CD4-positive, alpha-beta T cell (primary cell): Measurements from ENCODE around the gene SLC35G2. TPM values are rescaled to one million over a fixed set of nuclear protein-coding genes. Genes with fewer than 3 reads are reported as not detected.
A peak's percentile ranks its signal among the peaks of the same experiment; 100 is the strongest.

ENCODE experiments used
- ATAC-seq: fragments of 200-7000 bp; cut with Tn5 transposase; one replicate; pipeline ENCODE4 v1.10.0; 2022; ENCODE audit warnings: mild to moderate bottlenecking; ENCODE audit not compliant: poor library complexity
- CTCF ChIA-PET: fragments of 350-600 bp; sonication (Branson Sonifier 250); formaldehyde crosslinking; loops from one replicate; lab custom pipeline; 2021; ENCODE audit warnings: antibody characterized with exemption, inconsistent platforms; lab: Charles Lee
- POLR2A ChIA-PET: fragments of 350-600 bp; sonication (Branson Sonifier 250); formaldehyde crosslinking; loops from one replicate; lab custom pipeline; 2021; ENCODE audit warnings: antibody characterized with exemption, inconsistent platforms; lab: Charles Lee
- DNase-seq, 14 experiments: peaks; one replicate each; pipeline ENCODE4 v3.0.0-alpha.2; 2013 to 2020; ENCODE audit warnings: mixed read lengths in 2 of 14
- H3K27ac ChIP-seq, 2 donors: one replicate each; pipeline versions ENCODE4 v1.5.1 to v1.7.0; 2013; ENCODE audit warnings: low read length in 2 of 2, low read depth in 1 of 2, mild to moderate bottlenecking in 1 of 2
- H3K27me3 ChIP-seq, 2 experiments: 1 replicate in 1 of 2; 2 replicates in 1 of 2; pipeline versions ENCODE4 v1.6.1 to v1.7.0; 2013; ENCODE audit warnings: low read length in 2 of 2, control low read depth in 1 of 2, mild to moderate bottlenecking in 1 of 2, moderate library complexity in 1 of 2; ENCODE audit not compliant: insufficient read depth in 2 of 2, control insufficient read depth in 1 of 2
- H3K36me3 ChIP-seq: one replicate; pipeline ENCODE4 v1.6.1; 2013; ENCODE audit warnings: low read length, control low read depth; ENCODE audit not compliant: insufficient read depth
- H3K4me1 ChIP-seq: one replicate; pipeline ENCODE4 v1.6.1; 2013; ENCODE audit warnings: low read length, control low read depth; ENCODE audit not compliant: insufficient read depth
- H3K4me3 ChIP-seq: one replicate; pipeline ENCODE4 v1.5.1; 2013; ENCODE audit warnings: mild to moderate bottlenecking, low read length, moderate library complexity
- H3K9me3 ChIP-seq, 2 experiments: 1 replicate in 1 of 2; 2 replicates in 1 of 2; pipeline versions ENCODE4 v1.6.1 to v1.7.0; 2013; ENCODE audit warnings: low read length in 2 of 2, mild to moderate bottlenecking in 2 of 2, control low read depth in 1 of 2, moderate library complexity in 1 of 2; ENCODE audit not compliant: control insufficient read depth in 1 of 2, insufficient read depth in 1 of 2
- H3K27ac Mint-ChIP-seq: one replicate; pipeline ENCODE4 v1.8.0; 2020; ENCODE audit warnings: mixed read lengths
- H3K27me3 Mint-ChIP-seq: one replicate; pipeline ENCODE4 v1.8.0; 2021; ENCODE audit warnings: mixed read lengths
- H3K36me3 Mint-ChIP-seq: one replicate; pipeline ENCODE4 v1.8.0; 2021; ENCODE audit warnings: low read depth, mixed read lengths
- H3K4me1 Mint-ChIP-seq: one replicate; pipeline ENCODE4 v1.8.0; 2021; ENCODE audit warnings: low read depth, mixed read lengths
- H3K4me3 Mint-ChIP-seq: one replicate; pipeline ENCODE4 v1.8.0; 2020; ENCODE audit warnings: mild to moderate bottlenecking, mixed read lengths
- H3K9me3 Mint-ChIP-seq: one replicate; pipeline ENCODE4 v1.8.0; 2020; ENCODE audit warnings: mixed read lengths
- CTCF ChIP-seq: fragments of 200-600 bp; IDR thresholded peaks from one replicate; pipeline ENCODE4 v1.8.0; 2022; ENCODE audit warnings: antibody characterized with exemption, mild to moderate bottlenecking
- intact Hi-C, 2 experiments: fragments of 100-400 bp; cut with DNase I in 1 of 2; cut with micrococcal nuclease in 1 of 2; formaldehyde crosslinking; loops; one replicate each; pipeline versions ENCODE4 v1.15.1 to v1.9.0; 2023 to 2025; cut with DNase I, micrococcal nuclease
- total RNA-seq, 174 experiments: library from RNA in 2 of 174; stranded (reverse) in 2 of 174; gene quantifications; one replicate each; pipeline ENCODE4 v1.2.3 and lab custom pipeline; 2021 to 2026

The SLC35G2 gene
- total RNA-seq, 2 experiments from 2014 or later: 0.14 TPM; not detected in 1

DNA sequence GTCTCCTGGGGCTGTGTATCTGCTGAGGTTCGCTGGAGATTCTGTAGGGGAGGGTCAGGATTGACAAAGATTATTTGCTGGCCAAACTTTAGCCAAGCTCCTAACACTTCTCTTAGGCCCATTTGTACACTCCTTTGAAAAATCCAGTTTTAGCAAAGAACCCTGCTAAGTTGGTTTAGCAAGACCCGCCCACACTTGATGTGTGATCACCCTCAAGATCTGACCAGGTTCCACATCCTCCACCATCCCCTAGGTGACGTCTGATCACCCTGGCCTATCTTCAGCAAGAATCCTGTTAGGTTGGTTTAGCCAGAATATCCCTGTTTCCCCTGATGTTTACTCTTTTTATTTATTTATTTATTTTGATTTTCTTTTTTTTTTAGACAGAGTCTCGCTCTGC lies 14.8 kb upstream of the SLC35G2 start:
- Histone ChIP-seq H3K27ac (no peak overlapping the region), H3K4me3 (no peak overlapping the region), H3K9me3 (no peaks in the 10 kb centered on the region), H3K27me3 (no peaks in the 10 kb centered on the region), H3K36me3 (no peaks in the 10 kb centered on the region), H3K4me1 (no peaks in the 10 kb centered on the region)
- DNase-seq: peak in 1 of 14 experiments; percentile 37
- H3K4me1 Mint-ChIP-seq: no peaks in the 10 kb centered on the region
- H3K27ac Mint-ChIP-seq: no peak overlapping the region
- no peak for TF ChIP-seq CTCF
- no peak overlapping the region for H3K4me3 Mint-ChIP-seq
- H3K9me3 Mint-ChIP-seq: no peaks in the 10 kb centered on the region
- intact Hi-C loops: no loop called here
- ChIA-PET POLR2A (no interaction called here), CTCF (no interaction called here)
- no peaks in the 10 kb centered on the region for H3K27me3 Mint-ChIP-seq
- no peak for ATAC-seq
- H3K36me3 Mint-ChIP-seq: no peaks in the 10 kb centered on the region

GRCh38 chr3:136804813-136805212 lies 14.1 kb upstream of the SLC35G2 start:
- H3K27ac Mint-ChIP-seq: no peak overlapping the region
- POLR2A ChIA-PET: no interaction called here
- no peaks in the 10 kb centered on the region for H3K27me3 Mint-ChIP-seq
- Histone ChIP-seq H3K4me1 (no peaks in the 10 kb centered on the region), H3K27ac (no peak overlapping the region), H3K4me3 (no peak overlapping the region), H3K9me3 (no peaks in the 10 kb centered on the region), H3K27me3 (no peaks in the 10 kb centered on the region), H3K36me3 (no peaks in the 10 kb centered on the region)
- TF ChIP-seq CTCF: no peak
- no peak for DNase-seq
- H3K36me3 Mint-ChIP-seq: no peaks in the 10 kb centered on the region
- CTCF ChIA-PET: no interaction called here
- intact Hi-C loops: no loop called here
- no peak for ATAC-seq
- no peaks in the 10 kb centered on the region for H3K9me3 Mint-ChIP-seq
- no peaks in the 10 kb centered on the region for H3K4me1 Mint-ChIP-seq
- H3K4me3 Mint-ChIP-seq: no peak overlapping the region

DNA sequence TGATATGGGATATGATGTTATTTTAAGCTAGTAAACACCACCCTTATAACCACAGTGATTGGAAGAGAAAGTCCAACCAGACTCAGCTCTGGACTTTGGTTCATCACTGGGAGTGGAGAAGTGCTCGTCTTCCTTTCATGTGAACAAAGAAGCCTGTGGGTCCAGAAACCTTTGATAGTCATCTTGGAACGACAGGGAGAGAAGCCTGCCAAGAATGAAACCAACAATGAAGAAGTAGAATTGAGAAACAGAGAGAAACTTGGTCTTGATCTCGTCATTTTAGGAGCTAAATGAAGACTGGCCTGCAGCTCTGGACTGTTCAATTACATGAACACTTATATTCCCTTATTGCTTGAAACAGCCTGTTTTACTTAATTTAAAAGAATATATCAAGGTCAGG lies 13.1 kb upstream of the SLC35G2 start:
- H3K36me3 Mint-ChIP-seq: no peaks in the 10 kb centered on the region
- no peaks in the 10 kb centered on the region for H3K4me1 Mint-ChIP-seq
- H3K36me3 ChIP-seq: no peaks in the 10 kb centered on the region
- POLR2A ChIA-PET: no interaction called here
- H3K4me3 ChIP-seq: no peak overlapping the region
- no peaks in the 10 kb centered on the region for H3K27me3 ChIP-seq
- no peak overlapping the region for H3K4me3 Mint-ChIP-seq
- intact Hi-C loops: no loop called here
- DNase-seq (no peak), ATAC-seq (no peak)
- no peaks in the 10 kb centered on the region for H3K9me3 ChIP-seq
- no peaks in the 10 kb centered on the region for H3K9me3 Mint-ChIP-seq
- no peak overlapping the region for H3K27ac Mint-ChIP-seq
- CTCF ChIA-PET: no interaction called here
- H3K4me1 ChIP-seq: no peaks in the 10 kb centered on the region
- no peak overlapping the region for H3K27ac ChIP-seq
- no peaks in the 10 kb centered on the region for H3K27me3 Mint-ChIP-seq
- no peak for TF ChIP-seq CTCF
